Measurements from ENCODE around the gene CDHR5. TPM values are rescaled to one million over a fixed set of nuclear protein-coding genes. Genes with fewer than 3 reads are reported as not detected.

CDHR5 gene
- total and polyA plus RNA-seq, 2 donors from 2014 or later, result 7.0 to 45.6 TPM

DNA sequence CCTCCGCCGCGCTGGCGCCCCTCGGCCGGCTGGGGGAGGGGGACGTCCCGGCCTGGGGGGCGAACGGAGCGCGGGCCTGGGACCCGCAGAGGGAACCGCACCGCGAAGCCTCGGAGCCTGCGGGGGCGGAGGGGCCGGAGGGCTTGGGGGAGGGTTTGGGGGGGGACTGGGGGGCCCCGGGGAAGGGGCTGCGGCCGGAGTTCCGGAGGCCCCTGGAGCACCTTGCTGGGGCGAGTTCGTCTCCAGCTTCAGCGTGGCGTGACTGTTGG is 2.5 kb upstream of the CDHR5 start:
- Histone ChIP-seq H3K4me3 (ENCODE audit: low read length in 3 of 3) (no peak overlapping the region), H3K27me3 (ENCODE audit: control insufficient read depth, insufficient read depth, low read length) (peaks cover 4% of the 10 kb centered on the region), H3K9me3 (ENCODE audit: control insufficient read depth in 2 of 3, insufficient read depth in 1 of 3, low read length in 3 of 3) (no peaks in the 10 kb centered on the region), H3K4me1 (ENCODE audit: control insufficient read depth in 2 of 3, insufficient read depth in 2 of 3, low read depth in 1 of 3, low read length in 3 of 3) (no peaks in the 10 kb centered on the region), H3K27ac (ENCODE audit: low read depth in 2 of 2, low read length in 2 of 2) (no peak overlapping the region), H3K36me3 (ENCODE audit: control insufficient read depth in 2 of 3, insufficient read depth in 3 of 3, low read length in 3 of 3) (no peaks in the 10 kb centered on the region), H3K9ac (ENCODE audit: low read length in 3 of 3) (no peak overlapping the region)
- intact Hi-C loops (cut with DNase I), result no loop called here
- no peak for FAIRE-seq
- DNase-seq, result peak in 2 of 5 donors; percentile 50 to 57
- TF ChIP-seq, protein P1, sequence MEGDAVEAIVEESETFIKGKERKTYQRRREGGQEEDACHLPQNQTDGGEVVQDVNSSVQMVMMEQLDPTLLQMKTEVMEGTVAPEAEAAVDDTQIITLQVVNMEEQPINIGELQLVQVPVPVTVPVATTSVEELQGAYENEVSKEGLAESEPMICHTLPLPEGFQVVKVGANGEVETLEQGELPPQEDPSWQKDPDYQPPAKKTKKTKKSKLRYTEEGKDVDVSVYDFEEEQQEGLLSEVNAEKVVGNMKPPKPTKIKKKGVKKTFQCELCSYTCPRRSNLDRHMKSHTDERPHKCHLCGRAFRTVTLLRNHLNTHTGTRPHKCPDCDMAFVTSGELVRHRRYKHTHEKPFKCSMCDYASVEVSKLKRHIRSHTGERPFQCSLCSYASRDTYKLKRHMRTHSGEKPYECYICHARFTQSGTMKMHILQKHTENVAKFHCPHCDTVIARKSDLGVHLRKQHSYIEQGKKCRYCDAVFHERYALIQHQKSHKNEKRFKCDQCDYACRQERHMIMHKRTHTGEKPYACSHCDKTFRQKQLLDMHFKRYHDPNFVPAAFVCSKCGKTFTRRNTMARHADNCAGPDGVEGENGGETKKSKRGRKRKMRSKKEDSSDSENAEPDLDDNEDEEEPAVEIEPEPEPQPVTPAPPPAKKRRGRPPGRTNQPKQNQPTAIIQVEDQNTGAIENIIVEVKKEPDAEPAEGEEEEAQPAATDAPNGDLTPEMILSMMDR (IDR thresholded peaks at IDR 0.05; ENCODE audit: borderline replicate concordance, extremely low read depth, insufficient read depth), result no peak

DNA sequence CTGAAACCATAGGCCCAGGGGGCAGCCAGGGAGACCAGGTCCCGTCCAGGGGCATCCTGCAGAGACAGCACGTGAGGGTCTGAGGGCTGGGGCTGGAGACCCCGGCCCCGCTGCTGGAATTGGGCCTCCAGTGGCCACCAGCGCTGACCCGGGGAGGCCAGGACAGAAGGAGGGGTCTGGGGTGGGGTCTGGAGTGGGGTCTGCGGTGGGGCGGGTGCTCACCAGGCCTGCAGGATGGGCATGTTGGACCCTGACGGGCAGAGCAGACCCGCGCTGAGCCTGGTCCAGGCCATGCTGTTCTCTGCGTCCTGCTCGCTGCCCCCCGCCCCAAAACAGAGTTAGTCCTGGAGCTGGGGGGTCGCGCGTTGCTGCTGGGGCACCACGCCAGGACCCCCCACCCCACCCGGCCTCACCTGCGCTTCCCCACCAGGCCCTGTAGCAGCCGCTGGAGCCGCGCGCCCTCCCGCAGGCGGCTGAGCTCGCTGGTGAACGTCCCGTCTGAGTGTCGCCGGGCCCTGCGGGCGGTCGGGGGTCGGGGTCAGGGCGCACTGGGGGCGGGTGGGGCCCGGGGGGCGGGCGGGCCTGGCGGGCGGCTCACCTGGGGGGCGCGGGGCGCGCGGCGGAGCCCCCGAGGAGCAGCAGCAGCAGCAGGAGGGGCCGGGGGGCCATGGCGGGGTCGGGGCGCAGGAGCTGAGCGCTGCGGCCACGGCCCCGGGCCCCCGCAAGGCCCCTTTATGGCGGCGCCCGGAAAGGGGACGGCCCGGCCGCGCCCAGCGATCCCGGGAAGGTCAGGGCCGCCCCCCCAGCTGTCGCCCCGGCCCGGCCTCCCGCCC is 1.9 kb upstream of the CDHR5 start, which contains the start of gene SCT:
Gene SCT, minus strand, starts transcription at position 707 of the 833 bp plus-strand sequence. Its CDS starts 38 bp downstream, at position 669.
- no peaks in the 10 kb centered on the region for H3K36me3 ChIP-seq (ENCODE audit: control insufficient read depth in 2 of 3, insufficient read depth in 3 of 3, low read length in 3 of 3)
- TF ChIP-seq, protein P1 (IDR thresholded peaks at IDR 0.05; ENCODE audit: borderline replicate concordance, extremely low read depth, insufficient read depth), result no peak
- no peaks in the 10 kb centered on the region for H3K4me1 ChIP-seq (ENCODE audit: control insufficient read depth in 2 of 3, insufficient read depth in 2 of 3, low read depth in 1 of 3, low read length in 3 of 3)
- H3K27me3 ChIP-seq (ENCODE audit: control insufficient read depth, insufficient read depth, low read length), result peaks cover 4% of the 10 kb centered on the region
- H3K9ac ChIP-seq (ENCODE audit: low read length in 3 of 3), result no peak within 1 kb of the TSS
- DNase-seq (no peak), FAIRE-seq (no peak)
- no peaks in the 10 kb centered on the region for H3K9me3 ChIP-seq (ENCODE audit: control insufficient read depth in 2 of 3, insufficient read depth in 1 of 3, low read length in 3 of 3)
- no peak within 1 kb of the TSS for H3K27ac ChIP-seq (ENCODE audit: low read depth in 2 of 2, low read length in 2 of 2)
- intact Hi-C loops (cut with DNase I), result no loop called here
- H3K4me3 ChIP-seq (ENCODE audit: low read length in 3 of 3), result no peak within 1 kb of the TSS

- Histone ChIP-seq H3K4me3 (ENCODE audit: low read length in 3 of 3) (no peak overlapping the region), H3K36me3 (ENCODE audit: control insufficient read depth in 2 of 3, insufficient read depth in 3 of 3, low read length in 3 of 3) (no peaks in the 10 kb centered on the region), H3K27me3 (ENCODE audit: control insufficient read depth, insufficient read depth, low read length) (peaks cover 4% of the 10 kb centered on the region), H3K4me1 (ENCODE audit: control insufficient read depth in 2 of 3, insufficient read depth in 2 of 3, low read depth in 1 of 3, low read length in 3 of 3) (no peaks in the 10 kb centered on the region), H3K27ac (ENCODE audit: low read depth in 2 of 2, low read length in 2 of 2) (no peak overlapping the region), H3K9ac (ENCODE audit: low read length in 3 of 3) (no peak overlapping the region), H3K9me3 (ENCODE audit: control insufficient read depth in 2 of 3, insufficient read depth in 1 of 3, low read length in 3 of 3) (no peaks in the 10 kb centered on the region)
- DNase-seq, result peak in 2 of 5 donors; percentile 64 to 68
- TF ChIP-seq, protein P1 (IDR thresholded peaks at IDR 0.05; ENCODE audit: borderline replicate concordance, extremely low read depth, insufficient read depth), result no peak
- no peak for FAIRE-seq
- intact Hi-C loops (cut with DNase I), result no loop called here
Measured at GRCh38 chr11:625636-626268, 997 bp upstream of the CDHR5 start.

Measured in kidney (tissue), 14 donors.